Mucosa of descending colon (tissue), 3 donors: ENCODE results near the gene PDPK1. TPM values are rescaled to one million over a fixed set of nuclear protein-coding genes. Genes with fewer than 3 reads are reported as not detected.

Experiments used
- ATAC-seq: fragments of 200-7000 bp; cut with Tn5 transposase; one replicate; pipeline ENCODE4 v1.9.1; 2020; ENCODE audit warnings: mild to moderate bottlenecking, moderate library complexity
- DNase-seq, 3 donors: peaks; one replicate each; pipeline ENCODE4 v3.0.0-alpha.2; 2020
- H3K36me3 ChIP-seq: fragments of 200-600 bp; one replicate; pipeline ENCODE4 v1.8.0; 2021; ENCODE audit warnings: low read depth, mild to moderate bottlenecking
- H3K4me1 ChIP-seq: fragments of 200-600 bp; one replicate; pipeline ENCODE4 v1.8.0; 2021; ENCODE audit warnings: low read depth, mild to moderate bottlenecking
- H3K4me3 ChIP-seq: fragments of 200-600 bp; one replicate; pipeline ENCODE4 v1.8.0; 2021; ENCODE audit warnings: mild to moderate bottlenecking
- H3K9me3 ChIP-seq: fragments of 200-600 bp; one replicate; pipeline ENCODE4 v1.8.0; 2021; ENCODE audit warnings: mild to moderate bottlenecking
- CTCF ChIP-seq: fragments of 200-600 bp; IDR thresholded peaks from one replicate; pipeline ENCODE4 v1.8.0; 2022; ENCODE audit warnings: antibody characterized with exemption, mild to moderate bottlenecking
- intact Hi-C, 2 donors: fragments of 100-400 bp; cut with DNase I in 1 of 2; cut with micrococcal nuclease in 1 of 2; formaldehyde crosslinking; loops; one replicate each; pipeline versions ENCODE4 v1.11.0 to v1.11.1; 2022; cut with DNase I, micrococcal nuclease
- long read RNA-seq, 2 donors: library from polyadenylated mRNA; unstranded; transcript quantifications; one replicate each; pipeline ENCODE4 v2.0.0, GENCODE V29; 2019 to 2021
- total RNA-seq, 3 donors: library from RNA; stranded (reverse); fragmentation: NEBNext Ultra II Directional in 2 of 3; extraction: Animal tissue kit (Norgen Biotek cat#: 25700) in 2 of 3; gene quantifications; one replicate each; pipeline versions ENCODE4 v1.2.1 to v1.2.4, GENCODE V29; 2021 to 2023
- donor health status: DM: no; HTN: no; CAD: no; lungs with moderate emphysema.
- donor health status: DM: no; HTN: no; CAD: no.
- donor health status: DM: no; HTN: yes; CAD: no.

Gene PDPK1
- 10 to 100 TPM; 73.3 to 79.6 (median 79.3) TPM for total RNA-seq
- long read RNA-seq, donor 1, full-length matches to known transcripts, result 22 of 53 reads
- long read RNA-seq, donor 1, partial matches to known transcripts, result 2 of 53 reads
- long read RNA-seq, donor 1, other reads (novel, unspliced or antisense), result 29 of 53 reads
- long read RNA-seq, donor 2, full-length matches to known transcripts, result 27 of 34 reads
- long read RNA-seq, donor 2, partial matches to known transcripts, result 0 of 34 reads
- long read RNA-seq, donor 2, other reads (novel, unspliced or antisense), result 7 of 34 reads

GRCh38 chr16:2537451-2538379 is at the start of gene PDPK1:
TSS of gene PDPK1 (plus strand) at chr16:2538021. CDS start at chr16:2538113, 92 bp downstream.
- intact Hi-C loops, result no loop called here
- peak within 1 kb of the TSS; percentile 68 for H3K4me3 ChIP-seq
- no peaks in the 10 kb centered on the region for H3K9me3 ChIP-seq
- DNase-seq (peak; percentile 93 to 97 (median 97)), ATAC-seq (peak; percentile 88)
- H3K4me1 ChIP-seq, result peaks cover 33% of the 10 kb centered on the region
- no peak for TF ChIP-seq CTCF
- no peaks in the 10 kb centered on the region for H3K36me3 ChIP-seq

- Histone ChIP-seq H3K36me3 (no peaks in the 10 kb centered on the region), H3K4me1 (no peaks in the 10 kb centered on the region), H3K9me3 (no peaks in the 10 kb centered on the region), H3K4me3 (no peak overlapping the region)
- DNase-seq, result no peak
- TF ChIP-seq CTCF, result no peak
- intact Hi-C loops, result no loop called here
- no peak for ATAC-seq
Observed at GRCh38 chr16:2489581-2489980, 48.2 kb upstream of the PDPK1 start.

- ATAC-seq (no peak), DNase-seq (no peak)
- intact Hi-C loops, result loop anchor here in 1 of 2 donors (10.0 kb wide), 1 partner anchor 156 kb away; no protein-coding TSS in a partner anchor
- Histone ChIP-seq H3K9me3 (no peaks in the 10 kb centered on the region), H3K36me3 (no peaks in the 10 kb centered on the region), H3K4me3 (no peak overlapping the region), H3K4me1 (no peaks in the 10 kb centered on the region)
- TF ChIP-seq CTCF, result no peak
Observed at GRCh38 chr16:2490190-2491105, 47.4 kb upstream of the PDPK1 start.

GRCh38 chr16:2492292-2492691 is 45.5 kb upstream of the PDPK1 start:
- no peak for TF ChIP-seq CTCF
- peak in 1 of 3 donors; percentile 48 for DNase-seq
- intact Hi-C loops, result loop anchor here in 1 of 2 donors (10.0 kb wide), 1 partner anchor 157 kb away; no protein-coding TSS in a partner anchor

GRCh38 chr16:2493605-2494004 is 44.2 kb upstream of the PDPK1 start:
- H3K4me1 ChIP-seq, result peaks cover 6% of the 10 kb centered on the region
- DNase-seq, result no peak
- H3K9me3 ChIP-seq, result no peaks in the 10 kb centered on the region
- no peak for ATAC-seq
- no peak for TF ChIP-seq CTCF
- no peak overlapping the region for H3K4me3 ChIP-seq
- intact Hi-C loops, result loop anchor here in 1 of 2 donors (10.0 kb wide), 1 partner anchor 159 kb away; no protein-coding TSS in a partner anchor
- no peaks in the 10 kb centered on the region for H3K36me3 ChIP-seq

More at GRCh38 chr16:2492292-2492691, 45.5 kb upstream of the PDPK1 start:
- Histone ChIP-seq H3K4me3 (no peak overlapping the region), H3K9me3 (no peaks in the 10 kb centered on the region), H3K4me1 (peaks cover 3% of the 10 kb centered on the region), H3K36me3 (no peaks in the 10 kb centered on the region)
- peak; percentile 84 for ATAC-seq
